Transverse colon (tissue), 3 donors: ENCODE results near the gene USP13.

Source experiments
- EP300 ChIP-seq: sonication (generic); formaldehyde crosslinking; IDR thresholded peaks from one replicate; pipeline ENCODE4 v1.6.1; 2017; ENCODE audit warnings: antibody characterized with exemption, low read depth
- POLR2A ChIP-seq: fragments of 450-650 bp; IDR thresholded peaks from one replicate; pipeline ENCODE4 v1.6.1; 2016; ENCODE audit warnings: antibody characterized with exemption, mild to moderate bottlenecking, moderate library complexity
- TF ChIP-seq, protein P1 (sequence below), 5 experiments: fragments of 200-600 bp in 3 of 5; fragments of 450-650 bp in 2 of 5; sonication (generic) in 3 of 5; IDR thresholded peaks; 1 replicate in 2 of 5; 2 replicates in 3 of 5; pipeline ENCODE4 v1.5.1; 2016 to 2017; ENCODE audit warnings: antibody characterized with exemption in 5 of 5, inconsistent platforms in 3 of 5, mild to moderate bottlenecking in 2 of 5, moderate library complexity in 1 of 5

DNA sequence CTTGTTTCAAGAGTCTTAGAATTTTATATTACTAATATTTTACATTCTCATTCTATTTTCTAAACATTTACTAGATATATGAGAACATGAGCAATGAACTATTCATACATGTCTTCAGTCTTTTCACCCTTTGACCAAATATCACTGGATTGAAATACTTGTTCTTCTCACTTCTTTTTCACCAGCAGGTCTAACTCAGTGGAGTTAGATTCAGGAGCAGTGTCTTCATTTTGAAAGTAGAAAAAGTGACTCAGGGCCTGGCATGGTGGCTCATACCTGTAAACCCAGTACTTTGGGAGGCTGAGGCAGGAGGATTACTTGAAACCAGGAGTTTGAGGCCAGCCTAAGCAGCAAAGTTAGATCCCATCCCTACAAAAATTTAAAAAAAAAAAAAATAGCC is 70.8 kb downstream of the USP13 start:
- TF ChIP-seq, protein P1, sequence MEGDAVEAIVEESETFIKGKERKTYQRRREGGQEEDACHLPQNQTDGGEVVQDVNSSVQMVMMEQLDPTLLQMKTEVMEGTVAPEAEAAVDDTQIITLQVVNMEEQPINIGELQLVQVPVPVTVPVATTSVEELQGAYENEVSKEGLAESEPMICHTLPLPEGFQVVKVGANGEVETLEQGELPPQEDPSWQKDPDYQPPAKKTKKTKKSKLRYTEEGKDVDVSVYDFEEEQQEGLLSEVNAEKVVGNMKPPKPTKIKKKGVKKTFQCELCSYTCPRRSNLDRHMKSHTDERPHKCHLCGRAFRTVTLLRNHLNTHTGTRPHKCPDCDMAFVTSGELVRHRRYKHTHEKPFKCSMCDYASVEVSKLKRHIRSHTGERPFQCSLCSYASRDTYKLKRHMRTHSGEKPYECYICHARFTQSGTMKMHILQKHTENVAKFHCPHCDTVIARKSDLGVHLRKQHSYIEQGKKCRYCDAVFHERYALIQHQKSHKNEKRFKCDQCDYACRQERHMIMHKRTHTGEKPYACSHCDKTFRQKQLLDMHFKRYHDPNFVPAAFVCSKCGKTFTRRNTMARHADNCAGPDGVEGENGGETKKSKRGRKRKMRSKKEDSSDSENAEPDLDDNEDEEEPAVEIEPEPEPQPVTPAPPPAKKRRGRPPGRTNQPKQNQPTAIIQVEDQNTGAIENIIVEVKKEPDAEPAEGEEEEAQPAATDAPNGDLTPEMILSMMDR (IDR thresholded peaks at IDR 0.05) = no peak
- no peak for TF ChIP-seq POLR2A
- TF ChIP-seq EP300 = no peak
